Activated T-cell treated with anti-CD3 and anti-CD28 coated beads for 48 hours (primary cell): ENCODE measurements around the gene TTC21A.
A peak's percentile ranks its signal among the peaks of the same experiment; 100 is the strongest.

Experiments
- DNase-seq: peaks from one replicate; pipeline ENCODE4 v3.0.0-alpha.2; 2020; ENCODE audit warnings: low read depth

The TTC21A gene

GRCh38 chr3:39138804-39139415, 31.4 kb downstream of the TTC21A start:
- DNase-seq, result no peak

- no peak for DNase-seq
Observed at GRCh38 chr3:39139442-39139841, 32.0 kb downstream of the TTC21A start.

GRCh38 chr3:39140341-39140971, 33.0 kb downstream of the TTC21A start:
- no peak for DNase-seq

DNA sequence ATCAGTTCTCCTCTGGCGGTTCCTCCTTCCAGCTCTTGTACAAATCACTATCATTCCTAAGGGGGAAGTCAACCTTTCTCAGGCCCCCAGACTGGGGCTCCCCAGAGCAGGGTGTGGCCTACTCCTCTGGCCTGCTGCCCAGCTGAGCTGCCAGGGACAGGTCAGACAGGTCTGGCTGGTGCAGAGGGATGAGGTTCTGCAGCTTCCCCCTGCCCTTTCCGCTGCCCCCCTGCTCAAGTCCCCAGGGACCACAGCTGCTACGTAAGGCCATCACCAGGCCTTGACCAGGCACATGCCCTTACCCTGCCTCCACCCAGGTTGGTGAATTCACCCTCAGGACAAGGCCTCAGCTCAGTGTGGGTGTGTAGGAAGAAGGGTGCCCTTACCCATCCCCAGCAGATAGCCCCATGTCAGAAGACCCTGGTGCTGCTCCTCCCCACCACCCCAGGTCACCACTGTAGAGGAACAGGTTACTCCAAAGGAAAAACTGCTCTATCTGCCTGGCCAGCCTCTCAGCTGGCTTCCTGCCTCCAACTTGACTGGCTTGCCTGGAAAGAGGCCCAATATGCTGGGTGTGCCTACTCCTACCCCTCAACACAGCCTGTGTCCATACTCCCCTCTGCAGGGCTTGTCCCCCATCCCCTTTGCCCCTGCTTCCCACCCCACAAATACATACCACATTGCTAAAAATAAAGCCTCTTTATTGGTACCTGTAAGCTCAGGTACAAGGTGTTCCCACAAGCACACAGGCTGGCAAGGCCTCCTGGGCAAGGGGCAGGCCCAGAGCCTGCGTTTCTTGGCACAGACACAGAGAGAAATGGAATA, 33.9 kb downstream of the TTC21A start:
- DNase-seq, result no peak

- DNase-seq, result no peak
Observed at GRCh38 chr3:39142067-39142466, 34.6 kb downstream of the TTC21A start.

GRCh38 chr3:39143051-39143885, 35.8 kb downstream of the TTC21A start:
- DNase-seq, result no peak

DNA sequence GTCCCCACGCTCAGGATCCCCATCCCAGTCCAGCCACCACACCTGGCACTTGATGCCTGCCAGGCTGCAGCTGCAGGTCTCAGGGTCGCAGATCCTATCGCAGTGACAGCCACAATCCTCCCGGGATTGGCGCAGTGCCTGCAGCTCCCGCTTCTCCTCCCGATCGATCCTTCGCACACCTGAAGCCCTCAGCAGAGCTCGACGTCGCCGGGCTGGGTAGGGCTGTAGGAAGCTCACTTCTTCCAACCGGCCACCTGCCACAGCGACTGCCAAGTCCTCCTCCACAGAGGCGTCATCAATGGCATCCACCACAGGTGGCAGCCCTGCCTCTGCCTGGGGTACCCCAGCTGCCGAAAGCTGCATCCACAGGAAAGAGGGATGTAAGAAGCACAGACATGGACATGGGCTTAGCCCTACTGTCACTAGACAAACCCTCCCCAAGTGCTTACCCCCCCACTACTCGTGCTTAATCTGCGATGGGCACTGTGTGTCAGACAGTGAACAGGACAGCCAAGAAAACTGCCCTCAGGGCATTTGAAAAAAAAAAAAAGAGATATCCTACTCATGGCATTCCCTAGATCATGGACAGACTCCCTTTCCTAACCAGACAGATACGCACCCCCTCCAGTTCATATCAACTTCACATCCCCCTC, 36.7 kb downstream of the TTC21A start:
- no peak for DNase-seq

- DNase-seq, result no peak
Observed at GRCh38 chr3:39144748-39145380, 37.4 kb downstream of the TTC21A start.

- DNase-seq, result no peak
Observed at GRCh38 chr3:39146083-39146501, 38.6 kb downstream of the TTC21A start.

DNA sequence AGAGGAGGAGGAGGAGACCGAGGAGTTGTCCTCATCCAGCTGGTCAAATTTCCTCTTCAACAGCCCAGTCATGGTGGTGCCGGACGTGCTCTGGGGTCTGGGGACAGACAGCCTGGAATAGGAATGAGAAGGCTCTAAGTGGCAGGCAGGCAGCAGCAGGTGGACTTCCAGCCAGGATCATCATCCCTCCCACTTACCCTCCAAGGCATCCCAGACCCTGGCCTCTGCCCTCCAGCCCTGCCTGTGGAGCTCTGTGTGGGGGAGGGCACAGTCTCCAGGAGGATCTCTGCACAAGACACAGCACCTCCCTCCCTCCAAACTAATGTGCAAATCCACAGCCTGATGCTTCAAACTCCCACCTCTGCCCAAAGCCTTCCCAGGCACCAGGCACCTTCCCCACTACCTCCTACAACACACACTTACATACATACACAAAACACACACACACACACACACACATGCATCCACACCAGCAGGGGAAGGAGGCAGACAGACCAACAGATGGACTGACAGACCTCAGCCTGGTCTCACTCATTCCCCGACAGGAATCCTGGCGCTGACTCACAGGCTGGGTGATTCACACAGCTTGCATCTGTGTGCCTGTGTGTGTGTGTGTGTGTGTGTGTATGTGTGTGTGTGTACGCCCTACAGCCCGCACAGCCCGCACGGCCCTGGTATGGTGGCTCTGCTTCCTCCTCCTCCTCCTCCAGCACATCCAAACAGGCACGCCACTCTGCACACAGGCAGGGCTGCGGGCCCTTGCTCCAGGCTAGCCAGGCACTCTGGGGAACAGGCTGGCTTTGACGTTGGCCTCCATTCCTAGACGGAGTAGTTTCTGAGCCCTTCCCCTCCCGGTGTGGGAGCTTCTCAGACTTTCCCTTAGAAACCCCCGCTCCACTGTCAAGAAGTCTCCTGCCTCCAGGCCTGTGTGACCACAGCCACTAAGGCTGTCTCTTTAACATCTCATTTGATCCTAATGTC, 39.4 kb downstream of the TTC21A start:
- DNase-seq, result peak; percentile 68

DNA sequence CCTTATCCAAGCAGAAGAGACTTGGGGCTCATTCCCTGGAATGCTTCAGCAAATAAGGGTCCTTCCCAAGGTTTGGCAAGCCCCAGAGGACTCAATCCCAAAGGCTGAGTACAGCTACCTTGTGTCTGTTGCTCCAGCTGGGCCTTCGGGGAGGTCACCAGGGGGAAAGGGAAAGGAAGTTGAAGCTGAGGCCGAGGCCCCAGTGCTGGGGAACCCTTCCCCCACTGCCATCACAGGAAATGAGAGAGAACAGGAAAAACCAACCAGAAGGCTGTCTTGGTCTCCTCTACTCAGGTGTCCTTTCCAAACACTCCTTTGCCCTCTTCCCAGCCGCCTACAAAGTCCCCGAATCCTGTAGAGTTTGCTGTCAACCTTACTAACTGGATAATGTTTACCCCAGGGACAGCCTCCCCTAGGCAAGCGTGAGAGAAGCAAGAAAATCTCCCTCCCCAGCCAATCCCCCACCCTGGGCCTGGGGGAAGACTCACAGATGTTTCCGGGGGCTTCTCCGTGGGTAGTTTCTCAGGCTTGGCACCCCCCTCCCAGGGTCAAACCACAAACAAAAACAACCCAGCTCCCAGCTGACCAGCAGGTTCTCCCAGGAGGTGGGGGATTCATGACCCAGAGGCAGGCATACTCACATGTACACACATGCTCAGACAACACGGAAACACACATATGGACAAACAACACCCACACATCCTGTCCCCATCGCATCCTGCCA, 40.4 kb downstream of the TTC21A start:
- peak; percentile 30 for DNase-seq

- DNase-seq, result no peak
Observed at GRCh38 chr3:39148435-39149058, 41.1 kb downstream of the TTC21A start.

- DNase-seq, result no peak
Observed at GRCh38 chr3:39149059-39149455, 41.6 kb downstream of the TTC21A start.

- no peak for DNase-seq
Observed at GRCh38 chr3:39149498-39150147, 42.1 kb downstream of the TTC21A start.

GRCh38 chr3:39150148-39150802, 42.8 kb downstream of the TTC21A start:
- DNase-seq, result no peak

DNA sequence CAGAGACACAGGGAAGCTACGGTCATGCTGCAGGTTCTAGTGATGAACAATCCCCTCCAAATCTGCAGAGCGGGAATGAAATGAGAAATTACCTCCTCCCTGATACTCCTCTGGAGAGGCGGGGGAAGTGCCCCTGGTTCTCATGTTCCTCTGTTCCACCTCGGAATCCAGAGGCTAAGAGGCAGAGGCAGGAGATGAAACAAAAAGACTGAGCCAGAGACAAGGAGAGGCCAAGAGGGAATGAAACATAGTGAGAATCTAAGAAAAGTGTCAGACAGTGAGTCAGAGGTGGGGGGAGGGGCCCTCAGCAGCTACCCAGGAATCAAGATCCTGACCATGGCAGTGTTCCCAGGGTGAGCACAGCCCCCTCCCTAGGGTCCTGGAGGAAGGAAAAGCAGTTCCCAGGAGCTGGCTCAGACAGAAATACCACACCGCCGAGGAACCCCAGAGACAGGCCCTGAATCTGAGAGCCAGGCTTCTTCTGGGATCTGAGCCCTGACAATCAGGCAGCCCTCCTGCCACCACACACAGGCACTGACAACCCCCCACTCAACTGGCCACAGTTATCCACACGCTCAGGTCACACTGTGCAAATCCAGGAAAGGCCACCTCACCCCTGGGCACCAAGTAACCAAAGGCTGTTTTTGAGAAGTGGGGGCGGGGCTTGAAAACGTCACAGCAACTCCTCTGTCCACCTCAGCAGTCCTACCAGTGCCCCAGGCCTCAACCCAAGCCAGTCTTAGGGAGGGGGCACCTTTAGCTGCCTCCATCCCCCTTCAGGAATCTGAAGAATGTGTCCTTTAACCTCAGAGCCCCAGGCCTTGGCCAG, 43.5 kb downstream of the TTC21A start:
- peak; percentile 48 for DNase-seq

DNA sequence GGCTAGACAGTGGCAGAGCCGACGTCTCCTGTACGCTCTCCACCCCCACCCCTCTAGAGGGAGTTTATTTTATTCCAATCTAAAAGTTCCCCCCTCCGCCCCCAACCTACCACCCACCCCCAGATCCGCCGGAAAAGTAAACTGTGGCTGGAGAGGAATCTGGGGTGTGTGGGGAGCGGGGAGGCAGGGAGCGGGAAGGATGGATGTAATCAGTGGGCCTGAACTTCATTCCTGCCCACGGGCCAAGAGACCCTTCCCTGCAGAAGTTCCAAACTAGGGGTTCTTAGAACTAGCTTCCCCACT, 46.4 kb downstream of the TTC21A start:
- DNase-seq, result no peak
